Endodermal cell (in vitro differentiated cells): Measurements from ENCODE around the gene ANKRD65. TPM values are rescaled to one million over a fixed set of nuclear protein-coding genes. Genes with fewer than 3 reads are reported as not detected.

Source experiments
- DNase-seq: peaks from one replicate; pipeline ENCODE4 v3.0.0-alpha.2; 2017
- H3K27ac ChIP-seq: 2 replicates; pipeline ENCODE4 v1.5.1; 2013; ENCODE audit warnings: mild to moderate bottlenecking, low read depth, low read length, moderate library complexity
- H3K27me3 ChIP-seq: 2 replicates; pipeline ENCODE4 v1.6.1; 2013; ENCODE audit warnings: mild to moderate bottlenecking, low read length, moderate library complexity; ENCODE audit not compliant: insufficient read depth, control insufficient read depth, poor library complexity, severe bottlenecking
- H3K36me3 ChIP-seq: 2 replicates; pipeline ENCODE4 v1.7.0; 2013; ENCODE audit warnings: mild to moderate bottlenecking, low read length, moderate library complexity; ENCODE audit not compliant: control insufficient read depth, insufficient read depth
- H3K4me1 ChIP-seq: one replicate; pipeline ENCODE4 v1.7.0; 2013; ENCODE audit warnings: low read length; ENCODE audit not compliant: control insufficient read depth, insufficient read depth
- H3K4me3 ChIP-seq: 2 replicates; pipeline ENCODE4 v1.5.1; 2013; ENCODE audit warnings: mild to moderate bottlenecking, low read length, moderate library complexity
- H3K9ac ChIP-seq: 2 replicates; pipeline ENCODE4 v1.6.1; 2013; ENCODE audit warnings: mild to moderate bottlenecking, low read length, moderate library complexity; ENCODE audit not compliant: poor library complexity, severe bottlenecking; ENCODE audit errors: extremely low read depth
- H3K9me3 ChIP-seq: 2 replicates; pipeline ENCODE4 v1.6.1; 2013; ENCODE audit warnings: mild to moderate bottlenecking, low read length, moderate library complexity; ENCODE audit not compliant: control insufficient read depth
- H3K27ac Mint-ChIP-seq: 2 replicates; pipeline ENCODE4 v1.8.0; 2020; ENCODE audit warnings: mixed read lengths
- H3K27me3 Mint-ChIP-seq: 2 replicates; pipeline ENCODE4 v1.8.0; 2021; ENCODE audit warnings: mild to moderate bottlenecking, mixed read lengths; ENCODE audit not compliant: insufficient read depth
- H3K36me3 Mint-ChIP-seq: 2 replicates; pipeline ENCODE4 v1.8.0; 2020; ENCODE audit warnings: low read depth, mixed read lengths
- H3K4me1 Mint-ChIP-seq: 2 replicates; pipeline ENCODE4 v1.8.0; 2020; ENCODE audit warnings: mixed read lengths
- H3K4me3 Mint-ChIP-seq: 2 replicates; pipeline ENCODE4 v1.8.0; 2020; ENCODE audit warnings: mild to moderate bottlenecking, moderate library complexity, mixed read lengths
- H3K9me3 Mint-ChIP-seq: 2 replicates; pipeline ENCODE4 v1.8.0; 2020; ENCODE audit warnings: mild to moderate bottlenecking, mixed read lengths
- WGBS, 2 experiments: methylation state at CpG; one replicate each; pipeline versions ENCODE4 v1.1.5 to v1.1.7; 2013; ENCODE audit warnings: missing lambda C conversion rate in 2 of 2, mixed read lengths in 1 of 2; ENCODE audit not compliant: insufficient coverage in 1 of 2, insufficient read length in 1 of 2; 5-methylcytosine and 5-hydroxymethylcytosine counted together
- total RNA-seq, 2 donors: library from RNA; stranded (reverse); fragmentation: NEBNext Ultra II Directional in 1 of 2; extraction: Animal tissue kit (Norgen Biotek cat#: 25700) in 1 of 2; gene quantifications; 2 replicates in 1 of 2; 3 replicates in 1 of 2; pipeline ENCODE4 v1.2.1, GENCODE V29; 2021
- TF ChIP-seq, protein P1 (sequence below): fragments of 200-600 bp; sonication (generic); conservative IDR thresholded peaks from 2 replicates; pipeline ENCODE4 v1.5.0; 2021; ENCODE audit warnings: antibody characterized with exemption, mild to moderate bottlenecking

Gene ANKRD65
- total RNA-seq, 2 donors from 2014 or later, result 1.6 TPM

DNA sequence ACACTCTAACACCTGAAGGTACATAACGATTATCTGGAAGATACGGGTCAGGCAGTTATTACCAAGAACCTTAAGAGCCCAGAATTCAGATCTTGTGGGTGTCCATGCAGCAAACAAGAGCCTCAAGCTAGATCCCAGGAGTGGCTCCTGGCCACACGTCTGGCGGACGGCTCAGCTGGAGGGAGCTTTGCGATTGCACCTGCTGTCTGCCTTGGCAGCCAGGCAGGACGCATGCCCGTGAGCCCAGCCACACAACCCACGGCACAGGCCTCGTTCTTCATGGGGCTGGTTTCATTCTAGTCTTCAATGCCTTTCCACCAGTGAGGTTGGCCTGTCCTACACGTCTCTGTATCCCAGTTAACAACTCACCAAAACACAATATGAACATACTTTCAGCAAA lies 27.6 kb downstream of the ANKRD65 start:
- H3K36me3 ChIP-seq, result peaks cover 86% of the 10 kb centered on the region

DNA sequence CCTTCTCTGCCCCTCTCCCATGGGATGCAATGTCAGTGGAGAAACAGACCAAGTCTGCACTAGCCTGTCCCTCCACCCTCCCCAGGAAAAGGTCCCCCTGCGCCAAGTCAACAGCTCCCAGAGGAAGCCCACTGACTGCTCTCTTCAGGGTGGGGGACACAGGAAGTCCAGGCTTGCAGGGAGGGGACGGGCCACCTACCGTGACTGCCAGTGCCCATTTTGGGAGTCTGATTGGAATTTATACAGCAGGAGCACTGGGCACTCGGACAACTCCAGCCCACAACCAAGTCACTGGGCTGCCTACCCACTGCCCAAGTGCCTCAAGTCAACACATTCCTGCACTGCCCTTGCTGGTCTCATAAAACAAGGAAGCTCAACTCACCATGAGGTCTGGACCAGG lies 28.1 kb downstream of the ANKRD65 start:
- TF ChIP-seq, protein P1, sequence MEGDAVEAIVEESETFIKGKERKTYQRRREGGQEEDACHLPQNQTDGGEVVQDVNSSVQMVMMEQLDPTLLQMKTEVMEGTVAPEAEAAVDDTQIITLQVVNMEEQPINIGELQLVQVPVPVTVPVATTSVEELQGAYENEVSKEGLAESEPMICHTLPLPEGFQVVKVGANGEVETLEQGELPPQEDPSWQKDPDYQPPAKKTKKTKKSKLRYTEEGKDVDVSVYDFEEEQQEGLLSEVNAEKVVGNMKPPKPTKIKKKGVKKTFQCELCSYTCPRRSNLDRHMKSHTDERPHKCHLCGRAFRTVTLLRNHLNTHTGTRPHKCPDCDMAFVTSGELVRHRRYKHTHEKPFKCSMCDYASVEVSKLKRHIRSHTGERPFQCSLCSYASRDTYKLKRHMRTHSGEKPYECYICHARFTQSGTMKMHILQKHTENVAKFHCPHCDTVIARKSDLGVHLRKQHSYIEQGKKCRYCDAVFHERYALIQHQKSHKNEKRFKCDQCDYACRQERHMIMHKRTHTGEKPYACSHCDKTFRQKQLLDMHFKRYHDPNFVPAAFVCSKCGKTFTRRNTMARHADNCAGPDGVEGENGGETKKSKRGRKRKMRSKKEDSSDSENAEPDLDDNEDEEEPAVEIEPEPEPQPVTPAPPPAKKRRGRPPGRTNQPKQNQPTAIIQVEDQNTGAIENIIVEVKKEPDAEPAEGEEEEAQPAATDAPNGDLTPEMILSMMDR, result no peak
- Histone ChIP-seq H3K4me3 (no peak overlapping the region), H3K36me3 (peaks cover 86% of the 10 kb centered on the region), H3K9ac (no peak overlapping the region), H3K27me3 (no peaks in the 10 kb centered on the region), H3K9me3 (no peaks in the 10 kb centered on the region), H3K27ac (no peak overlapping the region), H3K4me1 (peaks cover 3% of the 10 kb centered on the region)
- peaks cover 90% of the 10 kb centered on the region for H3K36me3 Mint-ChIP-seq
- no peaks in the 10 kb centered on the region for H3K9me3 Mint-ChIP-seq
- no peak for DNase-seq
- no peak overlapping the region for H3K27ac Mint-ChIP-seq
- H3K4me1 Mint-ChIP-seq, result peaks cover under 1% of the 10 kb centered on the region
- no peak overlapping the region for H3K4me3 Mint-ChIP-seq
- WGBS, 2 experiments, result 94 to 96% methylated on average over 4 of the region's 4 CpGs
- H3K27me3 Mint-ChIP-seq, result no peaks in the 10 kb centered on the region

More for the DNA sequence above, 27.6 kb downstream of the ANKRD65 start:
- H3K36me3 Mint-ChIP-seq, result peaks cover 90% of the 10 kb centered on the region
- TF ChIP-seq, protein P1, result no peak
- Histone ChIP-seq H3K9me3 (no peaks in the 10 kb centered on the region), H3K4me1 (peaks cover 5% of the 10 kb centered on the region), H3K9ac (no peak overlapping the region), H3K27me3 (no peaks in the 10 kb centered on the region), H3K4me3 (no peak overlapping the region), H3K27ac (no peak overlapping the region)
- no peak overlapping the region for H3K4me3 Mint-ChIP-seq
- WGBS, 2 experiments, result 96% methylated on average over 8 to 11 of the region's 11 CpGs
- no peak for DNase-seq
- no peaks in the 10 kb centered on the region for H3K27me3 Mint-ChIP-seq
- no peak overlapping the region for H3K27ac Mint-ChIP-seq
- H3K9me3 Mint-ChIP-seq, result no peaks in the 10 kb centered on the region
- H3K4me1 Mint-ChIP-seq, result peaks cover 4% of the 10 kb centered on the region

DNA sequence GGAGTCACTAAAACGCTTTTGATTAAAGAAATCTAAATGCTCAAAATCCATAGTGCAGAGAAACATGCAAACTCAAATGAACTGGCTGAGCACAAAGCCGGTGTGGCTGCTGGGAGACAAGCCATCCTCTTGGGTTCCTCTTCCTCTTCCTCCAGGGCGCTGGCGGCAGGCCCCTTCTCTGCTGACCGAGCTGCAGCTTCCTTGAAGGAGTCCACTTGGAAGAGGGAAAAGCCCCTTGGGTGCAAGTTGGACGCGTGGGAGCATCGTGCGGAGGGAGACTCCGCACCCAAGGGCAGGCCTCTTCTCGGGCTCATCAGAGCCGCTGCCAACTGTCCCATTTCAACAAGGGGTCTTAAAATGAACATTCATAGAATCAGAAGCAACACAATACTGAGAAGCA lies 29.9 kb downstream of the ANKRD65 start:
- Mint-ChIP-seq H3K27me3 (no peaks in the 10 kb centered on the region), H3K4me1 (no peaks in the 10 kb centered on the region), H3K9me3 (no peaks in the 10 kb centered on the region), H3K4me3 (no peak overlapping the region), H3K36me3 (peaks cover 94% of the 10 kb centered on the region), H3K27ac (no peak overlapping the region)
- Histone ChIP-seq H3K9me3 (no peaks in the 10 kb centered on the region), H3K4me1 (no peaks in the 10 kb centered on the region), H3K9ac (no peak overlapping the region), H3K36me3 (peaks cover 91% of the 10 kb centered on the region), H3K27me3 (no peaks in the 10 kb centered on the region), H3K4me3 (no peak overlapping the region), H3K27ac (no peak overlapping the region)
- no peak for DNase-seq
- WGBS, 2 experiments, result 96 to 99% methylated on average over 9 to 12 of the region's 12 CpGs
- TF ChIP-seq, protein P1, result no peak
